ENCODE results near the gene PSKH1.
"Not testable (repeated sequence)": the region's sequence is repeated elsewhere in the genome, so short reads cannot be mapped to it uniquely, and the experiment has no call there.

The PSKH1 gene

GRCh38 chr16:67886387-67886786 lies 6.7 kb upstream of the PSKH1 start:
- DNase-seq (ENCODE audit: low spot score): no peak

- DNase-seq (ENCODE audit: low spot score): no peak
Measured at GRCh38 chr16:67888331-67888730, 4.7 kb upstream of the PSKH1 start.

GRCh38 chr16:67892375-67892774 lies 679 bp upstream of the PSKH1 start:
- DNase-seq (ENCODE audit: low spot score): no peak

- DNase-seq (ENCODE audit: low spot score): no peak
Measured at GRCh38 chr16:67893743-67894399, 817 bp downstream of the PSKH1 start.

GRCh38 chr16:67897231-67897630 lies 4.2 kb downstream of the PSKH1 start:
- no peak for DNase-seq (ENCODE audit: low spot score)

- no peak for DNase-seq (ENCODE audit: low spot score)
Measured at GRCh38 chr16:67901734-67902133, 8.7 kb downstream of the PSKH1 start.

GRCh38 chr16:67902831-67903230 lies 9.8 kb downstream of the PSKH1 start:
- no peak for DNase-seq (ENCODE audit: low spot score)

GRCh38 chr16:67907397-67908180 lies 14.5 kb downstream of the PSKH1 start:
- no peak for DNase-seq (ENCODE audit: low spot score)

- no peak for DNase-seq (ENCODE audit: low spot score)
Measured at GRCh38 chr16:67909056-67909742, 16.1 kb downstream of the PSKH1 start.

GRCh38 chr16:67910158-67910557 lies 17.1 kb downstream of the PSKH1 start:
- DNase-seq (ENCODE audit: low spot score): no peak

- DNase-seq (ENCODE audit: low spot score): no peak
Measured at GRCh38 chr16:67914758-67915495, 21.9 kb downstream of the PSKH1 start.

GRCh38 chr16:67915496-67915769 lies 22.4 kb downstream of the PSKH1 start:
- DNase-seq (ENCODE audit: low spot score): not testable (repeated sequence)

GRCh38 chr16:67915831-67916723 lies 23.0 kb downstream of the PSKH1 start:
- no peak for DNase-seq (ENCODE audit: low spot score)

- no peak for DNase-seq (ENCODE audit: low spot score)
Measured at GRCh38 chr16:67917140-67917851, 24.2 kb downstream of the PSKH1 start.

GRCh38 chr16:67917852-67918236 lies 24.8 kb downstream of the PSKH1 start:
- DNase-seq (ENCODE audit: low spot score): peak; percentile 51

- no peak for DNase-seq (ENCODE audit: low spot score)
Measured at GRCh38 chr16:67919622-67920221, 26.7 kb downstream of the PSKH1 start.

- no peak for DNase-seq (ENCODE audit: low spot score)
Measured at GRCh38 chr16:67922221-67922620, 29.2 kb downstream of the PSKH1 start.

GRCh38 chr16:67922740-67923139 lies 29.7 kb downstream of the PSKH1 start:
- DNase-seq (ENCODE audit: low spot score): no peak

GRCh38 chr16:67923414-67924116 lies 30.5 kb downstream of the PSKH1 start:
- DNase-seq (ENCODE audit: low spot score): no peak

All from SW480 (cell line).